PC-3 (cell line): ENCODE data around the gene ANKZF1. TPM values are rescaled to one million over a fixed set of nuclear protein-coding genes. Genes with fewer than 3 reads are reported as not detected.

Source experiments
- ATAC-seq: fragments of 200-7000 bp; cut with Tn5 transposase; 2 replicates; pipeline ENCODE4 v1.9.1; 2020; ENCODE audit warnings: mild to moderate bottlenecking, moderate library complexity
- BruUV-seq: library from RNA; stranded (reverse); fragments of 400-500 nt; replicated peaks from 2 replicates; lab custom pipeline; 2021; lab: Mats Ljungman, UMichigan
- CTCF ChIA-PET: fragments of 300-600 bp; sonication (Branson Sonifier 250); formaldehyde crosslinking; loops from one replicate; lab custom pipeline; 2022; ENCODE audit warnings: antibody characterized with exemption; lab: Charles Lee
- POLR2A ChIA-PET: fragments of 300-600 bp; sonication (Branson Sonifier 250); formaldehyde crosslinking; loops from one replicate; lab custom pipeline; 2022; ENCODE audit warnings: antibody characterized with exemption; ENCODE audit not compliant: unreplicated experiment; lab: Charles Lee
- DNase-seq: peaks from one replicate; pipeline ENCODE4 v3.0.0-alpha.2; 2015
- H2AFZ ChIP-seq: fragments of 300-600 bp; sonication (generic); 2 replicates; pipeline ENCODE4 v1.6.0; 2016; ENCODE audit warnings: antibody characterized with exemption, low read length
- H3F3A ChIP-seq: fragments of 300-600 bp; sonication (generic); one replicate; pipeline ENCODE4 v1.6.0; 2017; ENCODE audit warnings: antibody characterized with exemption, low read length, control low read depth, mild to moderate bottlenecking; ENCODE audit not compliant: unreplicated experiment
- H3K27ac ChIP-seq: fragments of 300-600 bp; sonication (generic); 2 replicates; pipeline ENCODE4 v1.5.1; 2016; ENCODE audit warnings: mild to moderate bottlenecking, low read length
- H3K27me3 ChIP-seq: fragments of 300-600 bp; sonication (generic); 2 replicates; pipeline ENCODE4 v1.6.1; 2016; ENCODE audit warnings: low read length, mixed read lengths
- H3K36me3 ChIP-seq: fragments of 300-600 bp; sonication (generic); 2 replicates; pipeline ENCODE4 v1.6.1; 2016; ENCODE audit warnings: low read depth, mixed run types, low read length, mixed read lengths
- H3K4me1 ChIP-seq: fragments of 300-600 bp; sonication (generic); 2 replicates; pipeline ENCODE4 v1.5.1; 2016; ENCODE audit warnings: low read length; ENCODE audit not compliant: insufficient read depth
- H3K4me2 ChIP-seq: fragments of 300-600 bp; sonication (generic); 2 replicates; pipeline ENCODE4 v1.6.0; 2016; ENCODE audit warnings: low read length
- H3K4me3 ChIP-seq: fragments of 300-600 bp; sonication (generic); 2 replicates; pipeline ENCODE4 v1.5.1; 2016; ENCODE audit warnings: mild to moderate bottlenecking, low read length, mixed read lengths
- H3K79me2 ChIP-seq: fragments of 300-600 bp; sonication (generic); 2 replicates; pipeline ENCODE4 v1.6.1; 2017; ENCODE audit warnings: low read length, mixed read lengths
- H3K9ac ChIP-seq: fragments of 300-600 bp; sonication (generic); 2 replicates; pipeline ENCODE4 v1.6.0; 2016; ENCODE audit warnings: mild to moderate bottlenecking, low read length
- H3K9me2 ChIP-seq: fragments of 300-600 bp; sonication (generic); replicated peaks from 2 replicates; pipeline ENCODE4 v1.6.1; 2016; ENCODE audit warnings: mixed run types, low read length, mixed read lengths
- H3K9me3 ChIP-seq: fragments of 300-600 bp; sonication (generic); 2 replicates; pipeline ENCODE4 v1.6.1; 2016; ENCODE audit warnings: low read length, mixed read lengths
- H4K20me1 ChIP-seq: fragments of 300-600 bp; sonication (generic); 2 replicates; pipeline ENCODE4 v1.6.1; 2016; ENCODE audit warnings: low read length, mixed read lengths
- CTCF ChIP-seq: fragments of 300-600 bp; sonication (generic); conservative IDR thresholded peaks from 2 replicates; pipeline ENCODE4 v1.5.1; 2017; ENCODE audit warnings: antibody characterized with exemption, low read depth, mild to moderate bottlenecking, low read length
- EZH2 ChIP-seq: fragments of 300-600 bp; sonication (generic); IDR thresholded peaks from one replicate; pipeline ENCODE4 v1.6.1; 2017; ENCODE audit warnings: antibody characterized with exemption, mild to moderate bottlenecking, low read length; ENCODE audit not compliant: unreplicated experiment
- EZH2phosphoT487 ChIP-seq: fragments of 300-600 bp; sonication (generic); IDR thresholded peaks from 2 replicates; pipeline ENCODE4 v1.6.1; 2018; ENCODE audit warnings: mild to moderate bottlenecking, antibody characterized with exemption, low read length, borderline replicate concordance
- intact Hi-C: fragments of 100-400 bp; cut with micrococcal nuclease; formaldehyde crosslinking; loops from 2 replicates; pipeline ENCODE4 v1.9.0; 2023
- total RNA-seq: library from RNA; depleted of rRNA; stranded (reverse); fragments of >200 nt; gene quantifications from 2 replicates; pipeline ENCODE4 v1.2.3, GENCODE V29; 2014

The ANKZF1 gene
- total RNA-seq, 1 experiment from 2014 or later, result 67.9 TPM

- Histone ChIP-seq H3K36me3 (no peaks in the 10 kb centered on the region), H3K79me2 (peaks cover 11% of the 10 kb centered on the region), H3K27me3 (no peaks in the 10 kb centered on the region), H3F3A (no peaks in the 10 kb centered on the region), H3K27ac (peak overlapping the region; percentile 85), H3K9me3 (no peaks in the 10 kb centered on the region), H3K9ac (peak overlapping the region; percentile 12; the same call in 1 of the 2 replicates), H4K20me1 (no peaks in the 10 kb centered on the region), H3K4me2 (peak overlapping the region; percentile 73), H3K4me1 (peaks cover 40% of the 10 kb centered on the region), H3K9me2 (no peaks in the 10 kb centered on the region), H2AFZ (0 out of 2 replicates have a peak overlapping the region, but pooled peaks have one; percentile 4), H3K4me3 (peak overlapping the region; percentile 36)
- DNase-seq, result no peak
- intact Hi-C loops, result loop anchor here (1.0 to 2.0 kb wide), 4 partner anchors 16 to 118 kb away; partner anchors contain the start of genes ABCB6 and NHEJ1
- CTCF ChIA-PET, result interaction anchor here (0.5 to 3.5 kb wide), 5 partner anchors 16 to 595 kb away, joined by 3 to 39 read pairs (median 4); no protein-coding TSS in a partner anchor
- TSS peak; percentile 75 for BruUV-seq
- no peak for ATAC-seq
- POLR2A ChIA-PET, result interaction anchor here (0.6 to 1.2 kb wide), 5 partner anchors 16 to 873 kb away, joined by 4 to 20 read pairs (median 5); partner anchors contain the start of genes DNPEP and TUBA4A
- TF ChIP-seq EZH2 (no peak), CTCF (no peak), EZH2phosphoT487 (no peak)
These were observed 49.1 kb downstream of the ANKZF1 start for GRCh38 chr2:219278655-219279150.

GRCh38 chr2:219279151-219279915 lies 49.7 kb downstream of the ANKZF1 start, which contains the start of gene DNAJB2:
Gene DNAJB2 (plus strand): TSS chr2:219279366. CDS start chr2:219279834, 468 bp downstream.
- Histone ChIP-seq H3F3A (no peaks in the 10 kb centered on the region), H3K4me2 (peak within 1 kb of the TSS; percentile 99), H3K36me3 (no peaks in the 10 kb centered on the region; the same call in 1 of the 2 replicates), H3K9me2 (no peaks in the 10 kb centered on the region), H3K4me1 (peaks cover 33% of the 10 kb centered on the region), H3K27ac (peak within 1 kb of the TSS; percentile 85), H2AFZ (peak within 1 kb of the TSS; percentile 58), H3K9me3 (no peaks in the 10 kb centered on the region), H3K9ac (peak within 1 kb of the TSS; percentile 83), H3K4me3 (peak within 1 kb of the TSS; percentile 86), H3K27me3 (no peaks in the 10 kb centered on the region), H3K79me2 (peaks cover 11% of the 10 kb centered on the region), H4K20me1 (no peaks in the 10 kb centered on the region)
- DNase-seq, result peak; percentile 99
- ATAC-seq, result peak; percentile 86
- intact Hi-C loops, result loop anchor here (1.0 to 2.0 kb wide), 4 partner anchors 15 to 119 kb away; partner anchors contain the start of genes ABCB6 and NHEJ1
- no TSS peak for BruUV-seq
- CTCF ChIA-PET, result interaction anchor here (0.5 to 3.5 kb wide), 6 partner anchors 15 to 596 kb away, joined by 3 to 39 read pairs (median 4); partner anchors contain the start of gene DNPEP
- POLR2A ChIA-PET, result interaction anchor here (0.6 to 1.2 kb wide), 4 partner anchors 16 to 872 kb away, joined by 4 to 14 read pairs (median 5); partner anchors contain the start of gene DNPEP
- peak; percentile 55; the same call in 1 of the 2 replicates for TF ChIP-seq EZH2phosphoT487
- no peak for TF ChIP-seq EZH2
- peak; percentile 37; the same call in 1 of the 2 replicates for TF ChIP-seq CTCF
